ES-I3 (cell line): ENCODE measurements around the gene ZBTB47.

ENCODE experiments used
- H3K36me3 ChIP-seq: 2 replicates; pipeline ENCODE4 v1.6.1; 2013; ENCODE audit warnings: mild to moderate bottlenecking, low read length, control low read depth, moderate library complexity; ENCODE audit not compliant: insufficient read depth
- H3K4me1 ChIP-seq: 2 replicates; pipeline ENCODE4 v1.6.1; 2013; ENCODE audit warnings: mild to moderate bottlenecking, control low read depth, low read length; ENCODE audit not compliant: insufficient read depth
- H3K9ac ChIP-seq: 2 replicates; pipeline ENCODE4 v1.6.1; 2013; ENCODE audit warnings: low read depth, mild to moderate bottlenecking, low read length, moderate library complexity
- H3K9me3 ChIP-seq: 2 replicates; pipeline ENCODE4 v1.6.1; 2013; ENCODE audit warnings: mild to moderate bottlenecking, low read length, moderate library complexity; ENCODE audit not compliant: control insufficient read depth, insufficient read depth

Gene ZBTB47

DNA sequence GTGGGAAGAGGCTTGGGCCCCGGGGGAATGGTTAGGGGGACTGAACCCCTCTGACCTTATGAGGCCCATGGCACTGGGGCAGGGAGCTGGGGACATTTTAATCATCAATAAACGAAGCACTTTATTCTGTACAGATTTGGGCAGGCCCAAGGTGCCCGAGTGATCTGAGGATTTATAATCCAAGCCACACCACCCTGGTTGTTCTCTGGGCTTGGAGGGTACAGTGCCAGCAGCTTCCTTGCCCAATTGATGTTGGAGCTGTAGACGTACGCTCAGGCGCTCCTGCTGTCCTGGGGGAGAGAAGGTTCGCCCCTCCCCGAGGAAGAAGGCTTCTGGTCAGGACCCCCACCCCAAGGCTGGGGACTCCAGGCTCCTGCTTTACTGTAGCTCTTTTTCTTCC, 12.5 kb downstream of the ZBTB47 start:
- H3K9ac ChIP-seq = no peak overlapping the region
- no peaks in the 10 kb centered on the region; the same call in 1 of the 2 replicates for H3K9me3 ChIP-seq
- H3K4me1 ChIP-seq = no peaks in the 10 kb centered on the region
- H3K36me3 ChIP-seq = no peaks in the 10 kb centered on the region

DNA sequence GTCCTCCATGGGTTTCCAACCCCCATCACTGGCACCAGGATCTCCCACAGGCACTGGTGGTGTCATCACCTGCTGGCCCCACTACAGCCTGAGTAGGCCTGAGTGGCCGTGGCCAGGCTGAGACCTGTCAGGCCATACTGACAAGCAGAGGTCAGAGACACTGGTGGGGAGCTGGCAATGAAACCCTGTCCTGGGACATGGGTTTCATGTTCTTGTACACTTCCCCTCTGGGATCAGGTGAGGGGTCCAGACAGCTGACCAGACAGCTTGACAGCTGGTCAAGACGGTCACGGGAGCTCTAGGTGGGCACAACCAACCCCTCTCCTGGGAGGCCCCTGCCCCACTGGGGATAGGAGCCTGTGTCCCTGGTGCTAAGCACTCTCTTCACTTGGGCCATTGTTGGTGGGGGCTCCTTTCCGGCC, 13.1 kb downstream of the ZBTB47 start:
- H3K4me1 ChIP-seq = no peaks in the 10 kb centered on the region
- H3K9me3 ChIP-seq = no peaks in the 10 kb centered on the region; the same call in 1 of the 2 replicates
- H3K9ac ChIP-seq = no peak overlapping the region
- H3K36me3 ChIP-seq = no peaks in the 10 kb centered on the region

- Histone ChIP-seq H3K9ac (no peak overlapping the region), H3K36me3 (no peaks in the 10 kb centered on the region), H3K9me3 (no peaks in the 10 kb centered on the region; the same call in 1 of the 2 replicates), H3K4me1 (no peaks in the 10 kb centered on the region)
These were observed 13.6 kb downstream of the ZBTB47 start for GRCh38 chr3:42667096-42667522.

DNA sequence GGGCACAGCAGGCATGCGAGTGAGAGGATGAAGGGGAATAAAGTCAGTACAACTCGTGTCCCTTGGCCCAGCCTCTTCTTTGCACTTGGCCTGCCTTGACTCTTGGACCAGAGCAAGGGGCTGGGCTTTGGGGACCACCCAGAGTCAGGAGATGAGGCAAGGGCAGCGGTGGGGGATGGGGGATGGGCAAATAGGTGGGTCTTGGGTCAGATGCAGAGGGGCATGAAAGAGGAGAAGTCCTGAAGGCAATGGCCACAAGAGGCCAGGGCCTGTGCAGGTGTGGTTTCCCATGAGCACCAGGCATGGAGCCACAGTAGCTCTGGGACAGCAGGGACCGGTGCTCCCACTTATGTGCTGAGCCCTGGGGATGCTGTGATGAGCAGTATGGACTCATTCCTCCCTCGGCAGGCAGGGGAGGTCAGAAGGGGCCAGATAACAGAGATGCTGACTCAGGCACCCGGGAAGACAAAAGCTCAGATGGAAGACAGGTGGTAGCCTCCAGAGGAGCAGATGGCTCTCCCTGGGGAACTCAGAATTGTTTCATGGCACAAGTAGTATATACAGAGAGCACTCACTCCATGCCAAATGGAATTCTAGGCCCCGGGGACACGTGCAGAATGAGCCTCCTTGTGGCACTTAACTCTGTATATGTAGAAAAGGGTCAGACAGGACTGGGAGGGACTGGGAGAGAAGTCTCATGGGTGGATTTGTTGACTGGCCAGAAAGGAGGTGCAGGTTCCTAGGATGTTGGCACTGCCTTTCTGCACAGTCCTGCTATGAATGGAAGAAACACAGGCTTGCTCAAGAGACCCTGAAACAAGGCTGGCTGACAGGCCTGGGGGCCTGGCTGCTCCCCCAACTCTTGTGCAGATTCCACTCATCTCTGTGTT, 14.3 kb downstream of the ZBTB47 start:
- Histone ChIP-seq H3K9ac (no peak overlapping the region), H3K4me1 (no peaks in the 10 kb centered on the region), H3K9me3 (no peaks in the 10 kb centered on the region; the same call in 1 of the 2 replicates), H3K36me3 (no peaks in the 10 kb centered on the region)

DNA sequence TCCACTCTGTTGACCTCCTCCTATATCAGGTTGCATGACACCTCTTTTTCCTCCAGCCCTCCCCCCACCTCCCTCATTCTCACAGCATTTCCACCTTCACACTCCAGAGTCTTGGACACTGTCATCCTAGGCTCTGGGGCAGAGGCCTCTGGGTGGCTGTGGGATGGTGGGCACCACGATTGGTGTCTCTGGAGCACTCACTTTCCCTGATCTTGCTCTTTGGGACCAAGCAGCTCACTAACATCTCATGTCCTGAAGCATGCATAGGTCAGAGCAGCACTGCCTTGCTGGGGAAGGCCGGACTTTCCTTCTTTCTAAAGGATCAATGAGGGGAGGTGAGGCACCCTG, 14.9 kb downstream of the ZBTB47 start:
- H3K4me1 ChIP-seq = no peaks in the 10 kb centered on the region
- no peak overlapping the region for H3K9ac ChIP-seq
- H3K36me3 ChIP-seq = no peaks in the 10 kb centered on the region
- H3K9me3 ChIP-seq = no peaks in the 10 kb centered on the region; the same call in 1 of the 2 replicates

DNA sequence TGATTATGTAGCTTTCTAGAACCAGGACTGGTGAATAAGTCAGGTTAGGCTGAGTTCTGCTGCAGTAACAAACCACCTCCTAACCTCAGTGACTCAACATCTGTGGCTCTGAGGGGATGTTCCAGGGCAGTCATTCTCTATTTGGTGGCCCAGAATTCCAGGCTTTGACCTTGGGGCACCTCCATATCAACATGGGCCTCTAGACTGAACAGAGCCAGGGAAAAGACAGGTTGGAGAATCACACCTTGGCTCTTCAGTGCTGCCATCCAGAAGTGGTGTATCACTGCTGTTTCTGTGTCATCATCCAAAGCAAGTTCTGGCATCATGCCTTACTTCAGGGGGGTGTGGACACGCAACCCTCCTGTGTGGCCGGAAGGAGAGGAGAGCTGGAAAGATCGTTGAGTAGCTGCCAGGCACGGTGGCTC, 15.3 kb downstream of the ZBTB47 start:
- no peaks in the 10 kb centered on the region for H3K36me3 ChIP-seq
- H3K9me3 ChIP-seq = no peaks in the 10 kb centered on the region; the same call in 1 of the 2 replicates
- H3K4me1 ChIP-seq = no peaks in the 10 kb centered on the region
- H3K9ac ChIP-seq = no peak overlapping the region

GRCh38 chr3:42670051-42670576, 16.6 kb downstream of the ZBTB47 start:
- Histone ChIP-seq H3K4me1 (no peaks in the 10 kb centered on the region), H3K9me3 (no peaks in the 10 kb centered on the region; the same call in 1 of the 2 replicates), H3K36me3 (no peaks in the 10 kb centered on the region), H3K9ac (no peak overlapping the region)

GRCh38 chr3:42670670-42671069, 17.2 kb downstream of the ZBTB47 start:
- Histone ChIP-seq H3K4me1 (no peaks in the 10 kb centered on the region), H3K9me3 (no peaks in the 10 kb centered on the region; the same call in 1 of the 2 replicates), H3K9ac (no peak overlapping the region), H3K36me3 (no peaks in the 10 kb centered on the region)

GRCh38 chr3:42672515-42672914, 19.0 kb downstream of the ZBTB47 start:
- no peak overlapping the region for H3K9ac ChIP-seq
- no peaks in the 10 kb centered on the region for H3K36me3 ChIP-seq
- no peaks in the 10 kb centered on the region; the same call in 1 of the 2 replicates for H3K9me3 ChIP-seq
- H3K4me1 ChIP-seq = no peaks in the 10 kb centered on the region

DNA sequence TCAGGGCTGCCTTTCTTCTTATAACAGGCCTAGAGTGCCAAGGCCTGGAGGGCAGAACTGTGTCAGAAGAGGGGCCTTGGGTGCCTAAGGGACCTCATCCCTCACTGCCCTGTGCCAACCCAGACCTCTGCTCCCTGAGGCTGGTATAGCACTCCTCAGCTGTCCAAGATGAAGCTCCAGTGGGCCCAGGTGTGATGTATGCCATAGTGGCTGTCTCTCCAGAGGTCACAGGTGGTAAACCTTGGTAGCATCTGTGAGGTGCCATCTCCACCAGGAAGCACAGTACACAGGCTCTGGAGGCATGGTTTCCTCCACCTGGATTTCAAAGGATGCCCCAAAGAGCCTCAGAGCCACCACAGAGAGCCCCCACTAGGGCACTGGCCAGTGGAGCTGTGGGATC, 19.6 kb downstream of the ZBTB47 start:
- no peaks in the 10 kb centered on the region for H3K36me3 ChIP-seq
- no peak overlapping the region for H3K9ac ChIP-seq
- H3K9me3 ChIP-seq = no peaks in the 10 kb centered on the region; the same call in 1 of the 2 replicates
- H3K4me1 ChIP-seq = no peaks in the 10 kb centered on the region

DNA sequence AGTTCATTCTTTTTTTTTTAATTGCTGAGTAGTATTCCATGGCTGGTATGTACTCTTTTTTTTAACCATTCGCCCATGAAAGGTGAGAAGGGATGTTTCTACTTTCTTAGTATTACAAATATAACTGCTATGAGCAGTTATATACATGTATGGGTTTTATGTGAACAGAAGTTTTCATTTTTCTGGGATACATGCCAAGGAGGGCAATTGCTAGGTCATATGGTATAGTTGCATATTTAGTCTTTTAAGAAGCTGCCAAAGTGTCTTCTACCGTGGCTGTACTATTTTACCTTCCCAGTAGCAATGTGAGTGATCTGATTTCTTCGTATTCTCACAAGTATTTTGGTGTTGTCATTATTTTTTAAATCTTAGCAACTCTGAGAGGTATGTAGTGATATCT, 20.6 kb downstream of the ZBTB47 start:
- no peaks in the 10 kb centered on the region for H3K36me3 ChIP-seq
- no peaks in the 10 kb centered on the region; the same call in 1 of the 2 replicates for H3K9me3 ChIP-seq
- no peaks in the 10 kb centered on the region for H3K4me1 ChIP-seq
- H3K9ac ChIP-seq = no peak overlapping the region

- H3K4me1 ChIP-seq = no peaks in the 10 kb centered on the region
- H3K36me3 ChIP-seq = no peaks in the 10 kb centered on the region
- H3K9me3 ChIP-seq = no peaks in the 10 kb centered on the region; the same call in 1 of the 2 replicates
- no peak overlapping the region for H3K9ac ChIP-seq
These were observed 22.4 kb downstream of the ZBTB47 start for GRCh38 chr3:42675909-42676308.

DNA sequence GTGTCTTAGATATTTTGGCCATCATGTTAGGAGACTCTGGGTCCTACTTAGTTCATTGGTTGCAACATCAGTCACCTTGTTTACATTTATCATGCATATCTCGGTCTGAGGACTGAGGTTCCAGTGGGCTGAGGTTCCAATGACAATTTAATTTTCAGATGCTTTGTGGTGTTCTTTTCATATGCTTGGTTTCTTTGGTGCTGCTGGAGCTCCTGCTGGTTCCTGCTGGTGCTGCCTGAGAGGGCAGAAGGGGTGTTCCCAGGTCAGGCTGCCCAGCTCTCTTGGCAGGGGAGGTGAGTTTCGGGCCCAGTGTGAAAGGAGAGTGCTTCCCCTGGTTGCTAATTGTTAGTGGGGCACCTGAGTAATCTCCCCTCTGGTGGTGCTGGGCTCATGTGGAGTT, 24.9 kb downstream of the ZBTB47 start:
- no peaks in the 10 kb centered on the region for H3K36me3 ChIP-seq
- no peak overlapping the region for H3K9ac ChIP-seq
- H3K4me1 ChIP-seq = peaks cover 3% of the 10 kb centered on the region; the same call in 1 of the 2 replicates
- no peaks in the 10 kb centered on the region; the same call in 1 of the 2 replicates for H3K9me3 ChIP-seq

GRCh38 chr3:42680271-42680670, 26.8 kb downstream of the ZBTB47 start:
- Histone ChIP-seq H3K4me1 (peaks cover 4% of the 10 kb centered on the region; the same call in 1 of the 2 replicates), H3K36me3 (no peaks in the 10 kb centered on the region), H3K9me3 (no peaks in the 10 kb centered on the region; the same call in 1 of the 2 replicates), H3K9ac (no peak overlapping the region)

DNA sequence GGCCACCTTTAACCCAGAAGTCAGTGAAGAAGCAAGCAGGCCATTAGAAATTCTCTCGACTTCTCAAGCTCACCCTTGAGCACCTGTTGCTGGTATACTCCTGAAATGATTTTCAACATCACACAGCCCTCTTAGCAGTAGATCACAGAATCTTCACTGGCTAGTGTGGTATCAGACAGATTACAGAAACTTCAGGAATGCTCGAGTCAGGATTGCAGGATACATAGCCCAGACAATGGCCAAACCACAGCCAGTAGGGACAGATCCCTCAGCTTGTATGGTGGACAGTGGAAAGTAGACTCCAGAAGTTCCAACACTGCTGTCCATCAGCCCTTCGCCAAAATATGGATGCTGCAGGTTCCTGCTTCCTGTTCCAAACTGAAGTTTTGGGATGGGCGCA, 27.3 kb downstream of the ZBTB47 start:
- Histone ChIP-seq H3K36me3 (no peaks in the 10 kb centered on the region), H3K9ac (no peak overlapping the region), H3K9me3 (no peaks in the 10 kb centered on the region; the same call in 1 of the 2 replicates), H3K4me1 (peaks cover 4% of the 10 kb centered on the region; the same call in 1 of the 2 replicates)
